HG02759 (cell line): ENCODE measurements around the gene NIBAN1.
"Not testable (repeated sequence)": the region's sequence is repeated elsewhere in the genome, so short reads cannot be mapped to it uniquely, and the experiment has no call there.

Experiments used
- ATAC-seq: cut with Tn5 transposase; IDR thresholded peaks from one replicate; pipeline ENCODE4 v1.9.1; 2021; ENCODE audit warnings: mild to moderate bottlenecking, moderate library complexity; ENCODE audit not compliant: unreplicated experiment

The NIBAN1 gene

GRCh38 chr1:184974056-184974836 lies at the start of gene NIBAN1:
TSS of gene NIBAN1 (minus strand) at chr1:184974508. CDS start at chr1:184974356, 152 bp downstream.
- ATAC-seq = peak; percentile 69

- no peak for ATAC-seq
Measured at GRCh38 chr1:185017966-185018365, 43.7 kb upstream of the NIBAN1 start.

- no peak for ATAC-seq
Measured at GRCh38 chr1:185017338-185017737, 43.0 kb upstream of the NIBAN1 start.

- no peak for ATAC-seq
Measured at GRCh38 chr1:185016880-185017279, 42.6 kb upstream of the NIBAN1 start.

- ATAC-seq = no peak
Measured at GRCh38 chr1:185015631-185016030, 41.3 kb upstream of the NIBAN1 start.

GRCh38 chr1:185014941-185015340 lies 40.6 kb upstream of the NIBAN1 start:
- no peak for ATAC-seq

- no peak for ATAC-seq
Measured at GRCh38 chr1:185010361-185010760, 36.1 kb upstream of the NIBAN1 start.

GRCh38 chr1:185008838-185009237 lies 34.5 kb upstream of the NIBAN1 start:
- no peak for ATAC-seq

GRCh38 chr1:185001312-185001880 lies 27.1 kb upstream of the NIBAN1 start:
- ATAC-seq = not testable (repeated sequence)

GRCh38 chr1:184999974-185000373 lies 25.7 kb upstream of the NIBAN1 start:
- not testable (repeated sequence) for ATAC-seq

- no peak for ATAC-seq
Measured at GRCh38 chr1:184994301-184994700, 20.0 kb upstream of the NIBAN1 start.

GRCh38 chr1:184992271-184992670 lies 18.0 kb upstream of the NIBAN1 start:
- no peak for ATAC-seq

GRCh38 chr1:184990204-184990603 lies 15.9 kb upstream of the NIBAN1 start:
- ATAC-seq = no peak

GRCh38 chr1:184988506-184988905 lies 14.2 kb upstream of the NIBAN1 start:
- no peak for ATAC-seq

- ATAC-seq = no peak
Measured at GRCh38 chr1:184987696-184988095, 13.4 kb upstream of the NIBAN1 start.

- no peak for ATAC-seq
Measured at GRCh38 chr1:184986250-184986649, 11.9 kb upstream of the NIBAN1 start.

- ATAC-seq = peak; percentile 100
Measured at GRCh38 chr1:184982002-184982954, 8.0 kb upstream of the NIBAN1 start.

- ATAC-seq = no peak
Measured at GRCh38 chr1:184980726-184981125, 6.4 kb upstream of the NIBAN1 start.

- ATAC-seq = no peak
Measured at GRCh38 chr1:184975208-184975870, 1.0 kb upstream of the NIBAN1 start.

- no peak for ATAC-seq
Measured at GRCh38 chr1:184974837-184975115, 468 bp upstream of the NIBAN1 start.
